Suprapubic skin (tissue), 4 donors: Measurements from ENCODE around the gene LMTK2. TPM values are rescaled to one million over a fixed set of nuclear protein-coding genes. Genes with fewer than 3 reads are reported as not detected.
A peak's percentile ranks its signal among the peaks of the same experiment; 100 is the strongest.

Experiments
- DNase-seq, 2 donors: peaks; one replicate each; pipeline ENCODE4 v3.0.0-alpha.2; 2019; ENCODE audit warnings: low spot score in 2 of 2
- H3K27ac ChIP-seq: fragments of 200-600 bp; sonication (generic); one replicate; pipeline ENCODE4 v1.5.1; 2019
- H3K27me3 ChIP-seq: fragments of 200-600 bp; sonication (generic); one replicate; pipeline ENCODE4 v1.5.1; 2019
- H3K36me3 ChIP-seq: fragments of 200-600 bp; sonication (generic); one replicate; pipeline ENCODE4 v1.5.1; 2019
- H3K4me1 ChIP-seq: fragments of 200-600 bp; sonication (generic); one replicate; pipeline ENCODE4 v1.5.1; 2019
- H3K4me3 ChIP-seq: fragments of 200-600 bp; sonication (generic); one replicate; pipeline ENCODE4 v1.5.1; 2019; ENCODE audit warnings: mild to moderate bottlenecking
- H3K9me3 ChIP-seq: fragments of 200-600 bp; sonication (generic); one replicate; pipeline ENCODE4 v1.5.1; 2019
- EP300 ChIP-seq: sonication (generic); formaldehyde crosslinking; IDR thresholded peaks from one replicate; pipeline ENCODE4 v1.6.1; 2017; ENCODE audit warnings: antibody characterized with exemption
- POLR2A ChIP-seq, 2 donors: fragments of 450-650 bp; IDR thresholded peaks; one replicate each; pipeline ENCODE4 v1.6.1; 2017; ENCODE audit warnings: antibody characterized with exemption in 2 of 2, mild to moderate bottlenecking in 2 of 2, moderate library complexity in 2 of 2
- POLR2AphosphoS5 ChIP-seq, 3 donors: sonication (generic); formaldehyde crosslinking; IDR thresholded peaks; one replicate each; pipeline ENCODE4 v1.6.1; 2017; ENCODE audit warnings: antibody characterized with exemption in 3 of 3
- WGBS: methylation state at CpG from one replicate; pipeline ENCODE4 v1.1.5; 2018; 5-methylcytosine and 5-hydroxymethylcytosine counted together
- total RNA-seq, 4 donors: library from RNA; depleted of rRNA; stranded (reverse); fragments of >200 nt; gene quantifications; one replicate each; pipeline ENCODE4 v1.1.0, GENCODE V29; 2016
- TF ChIP-seq, protein P1 (sequence below), 2 donors: fragments of 200-600 bp in 1 of 2; fragments of 450-650 bp in 1 of 2; sonication (generic) in 1 of 2; IDR thresholded peaks; one replicate each; pipeline ENCODE4 v1.5.1; 2016 to 2019; ENCODE audit warnings: antibody characterized with exemption in 2 of 2, mild to moderate bottlenecking in 1 of 2, moderate library complexity in 1 of 2

The LMTK2 gene
- total RNA-seq, 4 donors from 2014 or later: 34.0 to 45.1 (median 39.8) TPM

DNA sequence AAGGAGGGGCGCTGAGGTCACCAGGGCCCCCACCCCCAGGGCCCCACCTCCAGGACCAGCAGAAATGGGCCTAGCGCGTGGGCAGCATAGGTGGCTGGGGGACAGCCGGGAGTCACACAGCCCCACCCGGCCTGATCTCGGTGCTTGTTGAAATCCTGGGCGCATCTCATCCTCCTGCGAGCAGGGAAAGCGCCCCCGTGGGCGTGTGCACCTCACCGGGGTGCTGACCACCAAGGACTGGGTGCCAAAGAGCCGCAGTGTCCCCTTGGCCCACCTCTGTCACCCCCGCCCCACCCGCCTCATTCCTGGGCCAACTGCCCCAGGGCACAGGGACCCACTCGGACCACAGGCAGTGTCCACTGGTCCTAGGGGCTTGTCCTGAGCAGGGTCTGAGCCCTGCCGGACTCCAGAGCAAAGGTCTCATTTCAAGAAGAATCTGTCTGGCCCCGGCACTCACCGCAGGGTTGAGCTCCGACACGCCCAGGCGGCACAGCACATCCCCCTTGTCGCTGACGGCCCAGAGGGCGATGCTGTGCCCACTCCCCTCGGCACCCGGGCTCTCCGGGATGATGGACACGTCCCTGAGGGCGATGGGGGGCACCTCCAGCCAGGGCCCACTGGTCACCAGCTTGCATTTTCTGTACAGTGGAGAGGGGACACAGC, 116.0 kb downstream of the LMTK2 start:
- peak in 1 of 2 donors; percentile 58 for DNase-seq
- TF ChIP-seq, protein P1, sequence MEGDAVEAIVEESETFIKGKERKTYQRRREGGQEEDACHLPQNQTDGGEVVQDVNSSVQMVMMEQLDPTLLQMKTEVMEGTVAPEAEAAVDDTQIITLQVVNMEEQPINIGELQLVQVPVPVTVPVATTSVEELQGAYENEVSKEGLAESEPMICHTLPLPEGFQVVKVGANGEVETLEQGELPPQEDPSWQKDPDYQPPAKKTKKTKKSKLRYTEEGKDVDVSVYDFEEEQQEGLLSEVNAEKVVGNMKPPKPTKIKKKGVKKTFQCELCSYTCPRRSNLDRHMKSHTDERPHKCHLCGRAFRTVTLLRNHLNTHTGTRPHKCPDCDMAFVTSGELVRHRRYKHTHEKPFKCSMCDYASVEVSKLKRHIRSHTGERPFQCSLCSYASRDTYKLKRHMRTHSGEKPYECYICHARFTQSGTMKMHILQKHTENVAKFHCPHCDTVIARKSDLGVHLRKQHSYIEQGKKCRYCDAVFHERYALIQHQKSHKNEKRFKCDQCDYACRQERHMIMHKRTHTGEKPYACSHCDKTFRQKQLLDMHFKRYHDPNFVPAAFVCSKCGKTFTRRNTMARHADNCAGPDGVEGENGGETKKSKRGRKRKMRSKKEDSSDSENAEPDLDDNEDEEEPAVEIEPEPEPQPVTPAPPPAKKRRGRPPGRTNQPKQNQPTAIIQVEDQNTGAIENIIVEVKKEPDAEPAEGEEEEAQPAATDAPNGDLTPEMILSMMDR (IDR thresholded peaks at IDR 0.05): no peak
- no peak for TF ChIP-seq POLR2AphosphoS5 (IDR thresholded peaks at IDR 0.05)
- no peak for TF ChIP-seq EP300
- no peak for TF ChIP-seq POLR2A (IDR thresholded peaks at IDR 0.05)
- Histone ChIP-seq H3K4me1 (no peaks in the 10 kb centered on the region), H3K27me3 (no peaks in the 10 kb centered on the region), H3K4me3 (no peak overlapping the region), H3K9me3 (no peaks in the 10 kb centered on the region), H3K27ac (no peak overlapping the region), H3K36me3 (peaks cover 51% of the 10 kb centered on the region)
- 97% methylated on average over 7 of the region's 30 CpGs for WGBS

GRCh38 chr7:98223351-98223897, 116.8 kb downstream of the LMTK2 start:
- WGBS: 87% methylated on average over 12 of the region's 15 CpGs
- Histone ChIP-seq H3K27me3 (no peaks in the 10 kb centered on the region), H3K27ac (no peak overlapping the region), H3K4me3 (no peak overlapping the region), H3K9me3 (no peaks in the 10 kb centered on the region), H3K4me1 (no peaks in the 10 kb centered on the region), H3K36me3 (peaks cover 52% of the 10 kb centered on the region)
- TF ChIP-seq POLR2AphosphoS5 (IDR thresholded peaks at IDR 0.05) (no peak), EP300 (no peak), POLR2A (IDR thresholded peaks at IDR 0.05) (no peak)
- TF ChIP-seq, protein P1 (IDR thresholded peaks at IDR 0.05): no peak
- peak in 1 of 2 donors; percentile 55 for DNase-seq

- 90% methylated on average over 6 of the region's 21 CpGs for WGBS
- peaks cover 59% of the 10 kb centered on the region for H3K36me3 ChIP-seq
- no peak overlapping the region for H3K4me3 ChIP-seq
- H3K4me1 ChIP-seq: no peaks in the 10 kb centered on the region
- TF ChIP-seq EP300 (no peak), POLR2A (IDR thresholded peaks at IDR 0.05) (no peak), POLR2AphosphoS5 (IDR thresholded peaks at IDR 0.05) (no peak)
- TF ChIP-seq, protein P1 (IDR thresholded peaks at IDR 0.05): no peak
- no peaks in the 10 kb centered on the region for H3K9me3 ChIP-seq
- H3K27ac ChIP-seq: no peak overlapping the region
- DNase-seq: no peak
- no peaks in the 10 kb centered on the region for H3K27me3 ChIP-seq
Measured at GRCh38 chr7:98223898-98224700, 117.4 kb downstream of the LMTK2 start.

DNA sequence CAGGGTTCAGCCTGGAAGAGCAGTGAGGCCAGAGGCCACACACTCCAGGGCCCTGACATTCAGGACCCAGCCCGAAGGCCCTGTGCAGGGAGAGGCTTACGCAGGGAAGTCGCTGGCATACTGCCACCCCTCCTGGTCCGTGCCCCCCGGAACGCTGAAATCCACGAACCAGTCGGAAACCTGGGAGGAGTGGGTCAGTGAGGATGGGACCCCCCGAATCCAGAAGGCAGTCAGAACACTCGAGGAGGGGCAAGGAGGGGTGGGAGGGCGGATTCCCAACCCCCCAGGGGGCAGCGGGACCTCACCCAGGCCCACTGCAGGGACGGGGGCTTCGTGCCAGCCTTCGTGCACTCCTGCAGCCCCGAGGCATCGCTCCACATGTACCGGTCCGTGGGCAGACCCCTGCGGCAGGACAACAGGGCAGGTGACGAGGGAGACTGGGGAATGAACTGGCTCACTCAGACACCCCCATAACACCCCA, 118.1 kb downstream of the LMTK2 start:
- Histone ChIP-seq H3K27me3 (no peaks in the 10 kb centered on the region), H3K36me3 (peaks cover 65% of the 10 kb centered on the region), H3K4me1 (no peaks in the 10 kb centered on the region), H3K9me3 (no peaks in the 10 kb centered on the region), H3K4me3 (no peak overlapping the region), H3K27ac (no peak overlapping the region)
- no peak for TF ChIP-seq POLR2AphosphoS5 (IDR thresholded peaks at IDR 0.05)
- TF ChIP-seq POLR2A (IDR thresholded peaks at IDR 0.05): no peak
- TF ChIP-seq, protein P1 (IDR thresholded peaks at IDR 0.05): no peak
- TF ChIP-seq EP300: no peak
- WGBS: 92% methylated on average over 21 of the region's 21 CpGs
- DNase-seq: no peak
